T-helper 2 cell treated with Interferon-gamma antibody and Interleukin-4, amounts not matched to agents 5 μg/mL and 100 μg/mL, for 36 hours (primary cell): Measurements from ENCODE around the gene CAMTA1.

ENCODE experiments used
- DNase-seq: peaks from one replicate; pipeline ENCODE4 v3.0.0; 2021; ENCODE audit warnings: low spot score
- H3K27ac Mint-ChIP-seq: one replicate; pipeline ENCODE4 v1.8.0; 2021; ENCODE audit warnings: mild to moderate bottlenecking, mixed read lengths
- H3K27me3 Mint-ChIP-seq: one replicate; pipeline ENCODE4 v1.8.0; 2021; ENCODE audit warnings: low read depth, mixed read lengths
- H3K36me3 Mint-ChIP-seq: one replicate; pipeline ENCODE4 v1.8.0; 2021; ENCODE audit warnings: low read depth, mixed read lengths
- H3K4me1 Mint-ChIP-seq: one replicate; pipeline ENCODE4 v1.8.0; 2021; ENCODE audit warnings: low read depth, mixed read lengths
- H3K4me3 Mint-ChIP-seq: one replicate; pipeline ENCODE4 v1.8.0; 2022; ENCODE audit warnings: mild to moderate bottlenecking, moderate library complexity, mixed read lengths
- H3K9me3 Mint-ChIP-seq: one replicate; pipeline ENCODE4 v1.8.0; 2021; ENCODE audit warnings: mixed read lengths

The CAMTA1 gene

GRCh38 chr1:6893388-6893787 is 108.1 kb downstream of the CAMTA1 start:
- H3K4me1 Mint-ChIP-seq, result no peaks in the 10 kb centered on the region
- no peaks in the 10 kb centered on the region for H3K9me3 Mint-ChIP-seq
- no peaks in the 10 kb centered on the region for H3K27me3 Mint-ChIP-seq
- H3K36me3 Mint-ChIP-seq, result no peaks in the 10 kb centered on the region
- no peak overlapping the region for H3K4me3 Mint-ChIP-seq
- no peak overlapping the region for H3K27ac Mint-ChIP-seq
- no peak for DNase-seq

GRCh38 chr1:6897138-6897537 is 111.9 kb downstream of the CAMTA1 start:
- Mint-ChIP-seq H3K36me3 (no peaks in the 10 kb centered on the region), H3K27ac (no peak overlapping the region), H3K9me3 (no peaks in the 10 kb centered on the region), H3K27me3 (no peaks in the 10 kb centered on the region), H3K4me3 (no peak overlapping the region), H3K4me1 (no peaks in the 10 kb centered on the region)
- no peak for DNase-seq

- DNase-seq, result no peak
- H3K9me3 Mint-ChIP-seq, result no peaks in the 10 kb centered on the region
- H3K36me3 Mint-ChIP-seq, result no peaks in the 10 kb centered on the region
- no peak overlapping the region for H3K4me3 Mint-ChIP-seq
- H3K4me1 Mint-ChIP-seq, result no peaks in the 10 kb centered on the region
- H3K27me3 Mint-ChIP-seq, result peaks cover 2% of the 10 kb centered on the region
- H3K27ac Mint-ChIP-seq, result no peak overlapping the region
These were observed 113.8 kb downstream of the CAMTA1 start for GRCh38 chr1:6898974-6899539.

- Mint-ChIP-seq H3K27ac (no peak overlapping the region), H3K9me3 (no peaks in the 10 kb centered on the region), H3K4me3 (no peak overlapping the region), H3K36me3 (no peaks in the 10 kb centered on the region), H3K4me1 (no peaks in the 10 kb centered on the region), H3K27me3 (peaks cover 2% of the 10 kb centered on the region)
- no peak for DNase-seq
These were observed 114.4 kb downstream of the CAMTA1 start for GRCh38 chr1:6899621-6900020.

- no peaks in the 10 kb centered on the region for H3K4me1 Mint-ChIP-seq
- peaks cover 2% of the 10 kb centered on the region for H3K27me3 Mint-ChIP-seq
- no peak overlapping the region for H3K27ac Mint-ChIP-seq
- H3K4me3 Mint-ChIP-seq, result no peak overlapping the region
- no peaks in the 10 kb centered on the region for H3K36me3 Mint-ChIP-seq
- no peak for DNase-seq
- no peaks in the 10 kb centered on the region for H3K9me3 Mint-ChIP-seq
These were observed 116.9 kb downstream of the CAMTA1 start for GRCh38 chr1:6902153-6902552.

GRCh38 chr1:6904476-6905170 is 119.4 kb downstream of the CAMTA1 start:
- Mint-ChIP-seq H3K27ac (no peak overlapping the region), H3K27me3 (peaks cover 2% of the 10 kb centered on the region), H3K4me3 (no peak overlapping the region)

GRCh38 chr1:6905331-6905730 is 120.1 kb downstream of the CAMTA1 start:
- Mint-ChIP-seq H3K36me3 (no peaks in the 10 kb centered on the region), H3K27ac (no peak overlapping the region), H3K9me3 (no peaks in the 10 kb centered on the region), H3K4me3 (no peak overlapping the region), H3K4me1 (no peaks in the 10 kb centered on the region), H3K27me3 (peaks cover 2% of the 10 kb centered on the region)
- DNase-seq, result no peak

More at GRCh38 chr1:6904476-6905170, 119.4 kb downstream of the CAMTA1 start:
- H3K4me1 Mint-ChIP-seq, result no peaks in the 10 kb centered on the region
- H3K9me3 Mint-ChIP-seq, result no peaks in the 10 kb centered on the region
- no peak for DNase-seq
- no peaks in the 10 kb centered on the region for H3K36me3 Mint-ChIP-seq

- Mint-ChIP-seq H3K9me3 (no peaks in the 10 kb centered on the region), H3K27me3 (peaks cover 2% of the 10 kb centered on the region), H3K4me1 (no peaks in the 10 kb centered on the region), H3K27ac (no peak overlapping the region), H3K36me3 (no peaks in the 10 kb centered on the region), H3K4me3 (no peak overlapping the region)
- DNase-seq, result no peak
These were observed 120.5 kb downstream of the CAMTA1 start for GRCh38 chr1:6905790-6906189.

GRCh38 chr1:6906783-6907182 is 121.5 kb downstream of the CAMTA1 start:
- H3K9me3 Mint-ChIP-seq, result no peaks in the 10 kb centered on the region
- no peaks in the 10 kb centered on the region for H3K4me1 Mint-ChIP-seq
- DNase-seq, result no peak
- no peak overlapping the region for H3K4me3 Mint-ChIP-seq
- no peaks in the 10 kb centered on the region for H3K36me3 Mint-ChIP-seq
- H3K27ac Mint-ChIP-seq, result no peak overlapping the region
- peaks cover 2% of the 10 kb centered on the region for H3K27me3 Mint-ChIP-seq

- no peaks in the 10 kb centered on the region for H3K4me1 Mint-ChIP-seq
- no peaks in the 10 kb centered on the region for H3K36me3 Mint-ChIP-seq
- H3K4me3 Mint-ChIP-seq, result no peak overlapping the region
- no peak overlapping the region for H3K27ac Mint-ChIP-seq
- DNase-seq, result no peak
- peaks cover 2% of the 10 kb centered on the region for H3K27me3 Mint-ChIP-seq
- H3K9me3 Mint-ChIP-seq, result no peaks in the 10 kb centered on the region
These were observed 121.9 kb downstream of the CAMTA1 start for GRCh38 chr1:6907201-6907600.

- no peaks in the 10 kb centered on the region for H3K9me3 Mint-ChIP-seq
- no peak overlapping the region for H3K4me3 Mint-ChIP-seq
- no peaks in the 10 kb centered on the region for H3K4me1 Mint-ChIP-seq
- DNase-seq, result no peak
- peaks cover 2% of the 10 kb centered on the region for H3K27me3 Mint-ChIP-seq
- no peaks in the 10 kb centered on the region for H3K36me3 Mint-ChIP-seq
- no peak overlapping the region for H3K27ac Mint-ChIP-seq
These were observed 122.6 kb downstream of the CAMTA1 start for GRCh38 chr1:6907676-6908434.

GRCh38 chr1:6909401-6909800 is 124.1 kb downstream of the CAMTA1 start:
- Mint-ChIP-seq H3K4me1 (no peaks in the 10 kb centered on the region), H3K27me3 (peaks cover 3% of the 10 kb centered on the region), H3K9me3 (peaks cover 4% of the 10 kb centered on the region), H3K4me3 (no peak overlapping the region), H3K36me3 (no peaks in the 10 kb centered on the region), H3K27ac (no peak overlapping the region)
- no peak for DNase-seq

GRCh38 chr1:6909857-6910256 is 124.6 kb downstream of the CAMTA1 start:
- DNase-seq, result no peak
- Mint-ChIP-seq H3K4me1 (no peaks in the 10 kb centered on the region), H3K27ac (no peak overlapping the region), H3K9me3 (peaks cover 4% of the 10 kb centered on the region), H3K36me3 (no peaks in the 10 kb centered on the region), H3K4me3 (no peak overlapping the region), H3K27me3 (peaks cover 3% of the 10 kb centered on the region)
